Ammon's horn (tissue), 1 donor: ENCODE measurements around the gene FBN1.

Experiments used
- DNase-seq: peaks from one replicate; pipeline ENCODE4 v3.0.0-alpha.2; 2016; ENCODE audit warnings: low spot score

FBN1 gene

DNA sequence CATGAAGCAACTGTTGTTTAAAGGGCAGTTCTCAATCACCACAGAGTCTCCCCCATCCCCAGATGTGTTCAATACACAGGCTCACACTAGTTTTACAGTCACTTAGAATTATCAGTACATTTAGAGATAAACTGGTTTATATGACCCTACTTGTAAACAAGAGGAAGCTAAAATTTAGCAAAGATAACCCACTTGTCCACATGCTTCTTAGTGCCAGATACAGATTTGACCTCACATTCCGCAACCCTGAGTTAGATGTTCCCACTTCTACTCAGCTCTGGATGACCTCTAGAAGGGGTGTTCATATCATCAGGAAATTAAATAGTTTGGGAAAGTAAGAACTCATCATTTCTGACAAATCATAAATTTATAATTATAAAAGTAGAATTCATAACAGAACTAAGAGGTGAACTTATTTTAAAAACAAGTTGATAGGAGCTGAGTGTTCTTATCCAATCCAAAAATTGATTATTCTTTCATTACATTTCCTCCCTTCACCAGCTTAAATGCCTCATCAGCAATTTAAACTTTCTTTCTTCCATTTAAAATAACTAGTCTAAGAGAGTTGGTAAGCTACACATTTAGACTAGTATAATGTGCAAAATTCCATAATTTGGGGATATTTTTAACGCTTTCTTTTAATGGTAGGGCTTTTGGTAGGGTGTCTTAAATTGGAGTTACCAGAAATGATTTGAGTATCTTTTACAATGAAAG, 131.2 kb downstream of the FBN1 start:
- no peak for DNase-seq

GRCh38 chr15:48510976-48511375, 134.5 kb downstream of the FBN1 start:
- DNase-seq: no peak

GRCh38 chr15:48507416-48508065, 138.0 kb downstream of the FBN1 start:
- peak; percentile 61 for DNase-seq

GRCh38 chr15:48505067-48505466, 140.4 kb downstream of the FBN1 start:
- no peak for DNase-seq

GRCh38 chr15:48501208-48501607, 144.3 kb downstream of the FBN1 start:
- DNase-seq: no peak

GRCh38 chr15:48500595-48500994, 144.9 kb downstream of the FBN1 start:
- no peak for DNase-seq

DNA sequence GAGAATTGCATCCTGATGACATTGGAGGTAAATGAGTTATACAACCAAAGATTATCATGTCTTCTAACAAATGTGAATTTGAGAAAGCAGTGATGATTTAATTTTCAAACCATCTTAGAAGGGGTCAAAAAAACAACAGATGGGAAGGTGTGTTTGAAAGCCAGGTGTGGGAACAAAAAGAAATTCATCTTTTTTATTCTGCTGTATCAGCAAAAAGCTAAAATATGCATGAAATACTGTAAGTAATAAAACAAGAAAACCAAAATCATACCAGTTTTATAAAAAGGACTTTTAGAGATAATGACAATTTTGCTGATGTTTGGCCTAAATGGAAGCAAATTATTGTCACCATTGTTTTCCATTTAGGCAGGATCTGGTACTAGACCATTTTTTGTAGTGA, 145.5 kb downstream of the FBN1 start:
- no peak for DNase-seq

DNA sequence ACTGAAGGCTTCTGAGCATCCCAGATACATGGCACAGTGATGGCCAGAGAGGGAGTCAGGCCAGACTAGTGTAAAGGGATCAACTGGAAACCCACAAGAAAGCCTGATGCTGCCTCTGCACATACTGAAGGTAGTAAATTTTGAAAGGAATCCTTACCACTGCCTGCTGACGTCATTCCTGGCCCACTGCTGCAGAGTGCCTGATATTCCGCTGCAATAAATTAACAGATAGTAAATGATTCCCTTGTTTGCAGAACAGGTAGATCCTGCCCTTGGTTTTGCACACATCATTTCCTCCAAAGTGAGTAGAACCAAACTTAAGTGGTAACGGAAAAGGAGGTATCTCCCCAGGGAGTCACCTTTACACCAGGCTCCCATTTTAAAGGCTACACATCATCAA, 146.7 kb downstream of the FBN1 start:
- no peak for DNase-seq

DNA sequence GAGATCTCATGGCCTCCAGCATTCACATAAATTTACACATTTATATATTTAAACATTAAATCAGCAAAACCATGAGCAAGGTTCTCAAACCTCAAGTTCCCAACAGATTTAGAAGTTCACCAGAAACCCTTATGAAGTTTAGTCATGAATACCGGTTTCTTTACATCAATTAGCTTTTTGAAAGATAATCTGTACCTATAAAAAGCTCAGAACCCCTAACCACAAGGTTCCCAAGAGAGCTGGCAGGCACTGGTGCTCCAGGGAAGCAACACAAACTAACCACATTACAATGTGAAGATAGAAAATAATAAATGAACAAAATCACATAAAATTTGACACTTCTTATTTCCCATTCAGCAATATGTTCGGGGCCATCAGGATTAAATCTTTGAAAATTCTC, 150.9 kb downstream of the FBN1 start:
- no peak for DNase-seq

GRCh38 chr15:48493763-48494225, 151.7 kb downstream of the FBN1 start:
- DNase-seq: no peak

- no peak for DNase-seq
Measured at GRCh38 chr15:48493084-48493762, 152.3 kb downstream of the FBN1 start.

DNA sequence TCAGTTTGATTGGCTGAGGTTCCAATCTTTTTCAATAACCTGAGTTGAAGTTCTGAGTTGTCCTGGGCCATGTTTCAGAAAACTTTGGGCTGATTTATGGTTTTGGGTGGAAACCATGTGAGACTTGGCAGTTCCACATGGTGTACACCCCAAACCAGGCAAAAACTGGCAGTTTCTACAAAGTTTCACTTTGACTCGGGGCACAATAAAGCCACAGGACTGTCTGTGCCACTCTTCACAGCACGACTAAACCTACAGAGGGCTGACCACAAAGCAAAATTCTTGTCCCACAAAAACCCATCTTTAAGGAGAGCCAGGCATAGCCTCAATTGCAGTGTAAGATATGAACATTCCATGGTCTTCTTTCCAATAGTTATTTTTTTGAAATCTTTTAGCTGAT, 159.3 kb downstream of the FBN1 start:
- no peak for DNase-seq

GRCh38 chr15:48481802-48482201, 163.7 kb downstream of the FBN1 start:
- DNase-seq: no peak

GRCh38 chr15:48479751-48480150, 165.8 kb downstream of the FBN1 start:
- no peak for DNase-seq

DNA sequence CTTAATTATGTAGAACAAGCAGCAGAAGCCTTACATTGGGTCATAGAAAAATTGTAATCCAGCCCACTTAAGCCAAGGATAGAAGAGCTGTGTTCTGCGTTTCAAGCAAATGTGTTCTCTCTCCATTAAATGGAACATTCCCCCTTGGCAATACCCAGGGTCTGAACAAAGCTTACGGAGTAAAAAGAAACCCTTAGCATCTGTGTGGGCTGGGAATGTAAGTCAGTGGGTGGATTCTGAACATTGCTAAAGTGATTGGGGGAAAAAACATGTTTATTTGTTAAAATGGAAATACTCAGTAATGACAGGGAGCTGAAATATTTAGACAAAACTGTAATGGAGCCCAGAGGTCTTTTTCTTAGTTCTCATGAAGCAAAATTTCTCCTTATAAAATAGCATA, 166.9 kb downstream of the FBN1 start:
- DNase-seq: peak; percentile 48

DNA sequence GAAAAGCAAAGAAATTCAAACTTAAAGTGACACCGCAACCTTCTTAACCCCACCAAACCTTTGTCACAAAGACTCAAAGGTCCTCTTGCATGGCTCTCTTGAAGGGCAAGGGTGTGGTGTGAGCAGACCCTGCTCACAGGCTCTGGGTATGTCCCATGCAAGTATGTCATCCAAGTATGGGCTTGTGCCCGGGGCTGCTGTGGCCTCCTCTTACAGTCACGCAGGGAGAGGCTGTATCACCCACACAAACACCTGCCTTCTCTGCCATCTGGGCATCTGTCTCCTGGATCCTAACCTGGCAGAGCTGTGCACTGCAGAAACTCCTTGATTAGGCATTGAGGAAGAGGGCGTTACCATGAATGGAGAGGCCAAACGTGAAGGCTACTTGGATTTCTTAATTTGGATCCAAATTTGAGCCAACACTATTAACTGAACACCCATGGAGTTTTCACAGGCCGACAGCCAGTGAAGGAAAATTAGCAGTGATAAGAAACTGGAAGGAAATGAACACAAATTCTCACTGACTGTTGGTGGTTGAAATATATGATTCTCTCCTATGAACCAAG, 167.6 kb downstream of the FBN1 start:
- DNase-seq: no peak

GRCh38 chr15:48475600-48476395, 169.7 kb downstream of the FBN1 start:
- DNase-seq: no peak

DNA sequence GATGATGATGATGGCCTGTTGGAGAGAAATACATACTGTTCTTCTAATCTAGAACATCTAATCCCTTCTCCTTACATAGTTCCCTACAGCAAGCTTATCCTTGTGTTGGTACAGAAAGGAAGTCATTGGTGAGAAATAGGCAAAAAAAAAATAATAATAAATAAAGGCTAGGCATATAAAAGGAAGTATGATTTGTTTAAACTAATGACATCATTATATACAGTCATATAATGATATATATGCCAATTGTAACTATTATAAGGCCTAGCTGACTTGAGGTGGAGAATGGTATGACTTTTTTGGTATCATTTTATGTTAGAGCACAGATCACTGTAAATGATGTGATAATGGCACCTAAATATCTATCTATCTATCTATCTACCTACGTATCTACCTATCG, 171.8 kb downstream of the FBN1 start:
- no peak for DNase-seq

GRCh38 chr15:48472756-48473155, 172.8 kb downstream of the FBN1 start:
- DNase-seq: no peak

GRCh38 chr15:48471073-48471472, 174.4 kb downstream of the FBN1 start:
- DNase-seq: no peak

DNA sequence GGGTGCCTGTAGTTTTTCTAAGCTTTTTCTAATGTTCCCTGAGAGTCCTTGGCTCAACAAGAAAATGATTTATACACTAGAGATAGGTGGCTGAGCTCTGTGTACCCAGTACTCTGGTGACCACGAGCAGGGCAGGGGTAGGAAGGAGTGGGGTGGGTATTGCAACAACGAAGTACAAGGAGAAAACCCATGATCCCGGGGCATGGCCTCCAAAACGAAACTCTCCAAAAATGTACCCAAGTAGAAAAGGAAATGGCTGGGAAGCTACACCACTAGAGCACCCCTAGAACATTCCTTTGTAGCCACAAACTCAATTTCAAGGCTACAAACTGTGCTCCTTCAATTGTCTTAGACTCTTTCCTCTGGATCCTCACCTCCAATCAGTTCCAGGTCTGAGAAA, 175.4 kb downstream of the FBN1 start:
- DNase-seq: no peak

DNA sequence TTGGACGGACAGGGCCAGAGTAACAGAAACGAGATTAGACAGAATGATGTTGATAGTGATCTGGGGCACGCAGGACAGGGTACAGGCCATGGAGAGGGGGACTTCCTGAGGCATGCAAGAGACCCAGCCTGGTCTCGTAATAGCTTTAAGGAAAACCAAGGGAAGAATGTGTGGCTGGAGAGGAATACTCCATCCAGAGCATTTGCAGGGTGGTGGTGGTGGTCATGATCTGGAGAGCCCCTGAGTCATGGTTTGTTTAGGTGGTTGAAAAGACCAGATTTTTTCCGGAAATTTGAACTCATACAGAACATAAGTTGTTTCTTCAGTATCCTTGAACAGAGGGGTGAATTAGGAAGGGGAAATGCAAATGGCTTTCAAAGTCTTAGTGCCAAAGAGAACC, 175.8 kb downstream of the FBN1 start:
- DNase-seq: no peak
